ENCODE data around the gene CASQ1. TPM values are rescaled to one million over a fixed set of nuclear protein-coding genes. Genes with fewer than 3 reads are reported as not detected.

CASQ1 gene
- total RNA-seq, 1 donor from 2014 or later = 0.37 TPM

GRCh38 chr1:160168609-160169369, 21.6 kb upstream of the CASQ1 start:
- no peak for DNase-seq (ENCODE audit: low spot score)

- DNase-seq (ENCODE audit: low spot score) = no peak
Observed at GRCh38 chr1:160169553-160170399, 20.6 kb upstream of the CASQ1 start.

GRCh38 chr1:160171354-160171753, 19.0 kb upstream of the CASQ1 start:
- no peak for DNase-seq (ENCODE audit: low spot score)

- no peak for DNase-seq (ENCODE audit: low spot score)
Observed at GRCh38 chr1:160171980-160172379, 18.4 kb upstream of the CASQ1 start.

- no peak for DNase-seq (ENCODE audit: low spot score)
Observed at GRCh38 chr1:160177231-160177630, 13.1 kb upstream of the CASQ1 start.

- no peak for DNase-seq (ENCODE audit: low spot score)
Observed at GRCh38 chr1:160177667-160178066, 12.7 kb upstream of the CASQ1 start.

GRCh38 chr1:160178731-160179130, 11.6 kb upstream of the CASQ1 start:
- DNase-seq (ENCODE audit: low spot score) = no peak

- DNase-seq (ENCODE audit: low spot score) = no peak
Observed at GRCh38 chr1:160179336-160179735, 11.0 kb upstream of the CASQ1 start.

- DNase-seq (ENCODE audit: low spot score) = no peak
Observed at GRCh38 chr1:160186246-160186645, 4.1 kb upstream of the CASQ1 start.

GRCh38 chr1:160186729-160187128, 3.6 kb upstream of the CASQ1 start:
- DNase-seq (ENCODE audit: low spot score) = no peak

GRCh38 chr1:160187407-160187806, 3.0 kb upstream of the CASQ1 start:
- DNase-seq (ENCODE audit: low spot score) = no peak

GRCh38 chr1:160188341-160188740, 2.0 kb upstream of the CASQ1 start:
- DNase-seq (ENCODE audit: low spot score) = no peak

- no peak for DNase-seq (ENCODE audit: low spot score)
Observed at GRCh38 chr1:160191756-160192155, 1.4 kb downstream of the CASQ1 start.

- DNase-seq (ENCODE audit: low spot score) = no peak
Observed at GRCh38 chr1:160192234-160192633, 1.9 kb downstream of the CASQ1 start.

- peak; percentile 86 for DNase-seq (ENCODE audit: low spot score)
Observed at GRCh38 chr1:160193091-160193819, 2.9 kb downstream of the CASQ1 start.

- DNase-seq (ENCODE audit: low spot score) = no peak
Observed at GRCh38 chr1:160193832-160194736, 3.7 kb downstream of the CASQ1 start.

- DNase-seq (ENCODE audit: low spot score) = no peak
Observed at GRCh38 chr1:160194737-160195059, 4.3 kb downstream of the CASQ1 start.

GRCh38 chr1:160196143-160196542, 5.8 kb downstream of the CASQ1 start:
- DNase-seq (ENCODE audit: low spot score) = no peak

GRCh38 chr1:160197231-160197630, 6.9 kb downstream of the CASQ1 start:
- no peak for DNase-seq (ENCODE audit: low spot score)

GRCh38 chr1:160200786-160201185, 10.4 kb downstream of the CASQ1 start:
- no peak for DNase-seq (ENCODE audit: low spot score)

GRCh38 chr1:160204526-160205241, 14.3 kb downstream of the CASQ1 start:
- DNase-seq (ENCODE audit: low spot score) = no peak

All from mucosa of gallbladder (tissue), 1 donor.